HG03354 (cell line): ENCODE measurements around the gene MSH3.
"Not testable (repeated sequence)": the region's sequence is repeated elsewhere in the genome, so short reads cannot be mapped to it uniquely, and the experiment has no call there.

ENCODE experiments used
- ATAC-seq: cut with Tn5 transposase; IDR thresholded peaks from one replicate; pipeline ENCODE4 v1.9.1; 2021; ENCODE audit warnings: mild to moderate bottlenecking; ENCODE audit not compliant: unreplicated experiment, poor library complexity, severe bottlenecking

Gene MSH3

DNA sequence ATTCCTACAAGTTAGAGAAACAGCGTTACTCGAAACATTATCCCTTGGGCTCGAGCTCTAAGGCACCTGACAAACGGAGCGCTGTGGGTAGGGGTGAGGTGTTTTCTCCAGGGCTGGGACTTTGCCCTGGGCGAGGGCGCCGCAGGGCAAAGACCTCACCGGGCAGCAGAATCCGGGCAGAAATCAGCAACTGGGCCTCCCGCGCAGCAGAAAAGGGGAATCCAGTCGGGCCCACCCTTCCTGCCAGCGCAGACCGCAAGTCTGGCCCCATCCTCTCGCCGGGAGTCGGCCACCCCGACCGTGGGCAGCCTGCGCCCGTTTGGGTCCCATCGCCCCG, 430 bp upstream of the MSH3 start:
- ATAC-seq: peak; percentile 1

DNA sequence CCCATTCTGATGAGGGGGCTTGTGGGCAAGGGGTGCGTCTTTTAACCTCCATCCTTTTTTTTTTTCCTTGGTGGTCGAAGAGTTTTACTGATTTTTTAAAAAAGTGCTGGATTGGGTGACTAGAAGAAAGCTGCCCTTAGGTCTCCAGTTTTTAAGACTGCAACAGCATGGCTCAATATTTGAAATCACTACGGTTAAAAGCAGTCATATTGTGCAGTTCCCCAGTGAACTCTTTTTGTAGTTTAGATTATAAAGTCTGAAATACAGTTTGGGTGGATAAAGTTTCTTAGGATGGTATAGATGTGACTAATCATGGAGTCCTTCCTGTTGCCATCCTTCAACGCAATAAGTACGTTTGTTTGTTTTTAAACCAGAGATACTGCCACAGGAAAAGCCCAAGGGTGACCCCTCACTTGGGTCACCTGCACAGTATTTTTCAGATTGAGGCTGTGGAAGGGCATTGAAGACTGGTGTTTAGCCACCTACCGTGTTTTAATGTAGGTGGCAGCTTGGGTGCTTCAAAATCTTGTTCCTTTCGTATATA, 851 bp downstream of the MSH3 start:
- no peak for ATAC-seq

DNA sequence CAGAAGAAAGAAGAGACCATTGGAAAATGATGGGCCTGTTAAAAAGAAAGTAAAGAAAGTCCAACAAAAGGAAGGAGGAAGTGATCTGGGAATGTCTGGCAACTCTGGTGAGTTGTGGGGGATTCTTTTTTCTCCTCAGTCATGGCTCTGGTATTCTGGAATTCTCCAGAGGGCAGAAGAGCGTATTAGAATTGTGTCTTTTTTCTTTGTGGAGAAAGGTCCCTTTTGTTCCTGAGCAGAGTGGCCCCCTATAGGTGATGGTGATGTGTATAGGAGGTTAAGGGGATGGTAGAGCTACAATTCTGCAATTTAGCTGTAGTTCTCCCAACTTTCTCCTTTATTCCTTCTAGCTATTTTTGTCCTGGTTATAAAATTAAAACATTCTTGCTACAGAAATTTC, 2.0 kb downstream of the MSH3 start:
- ATAC-seq: no peak

DNA sequence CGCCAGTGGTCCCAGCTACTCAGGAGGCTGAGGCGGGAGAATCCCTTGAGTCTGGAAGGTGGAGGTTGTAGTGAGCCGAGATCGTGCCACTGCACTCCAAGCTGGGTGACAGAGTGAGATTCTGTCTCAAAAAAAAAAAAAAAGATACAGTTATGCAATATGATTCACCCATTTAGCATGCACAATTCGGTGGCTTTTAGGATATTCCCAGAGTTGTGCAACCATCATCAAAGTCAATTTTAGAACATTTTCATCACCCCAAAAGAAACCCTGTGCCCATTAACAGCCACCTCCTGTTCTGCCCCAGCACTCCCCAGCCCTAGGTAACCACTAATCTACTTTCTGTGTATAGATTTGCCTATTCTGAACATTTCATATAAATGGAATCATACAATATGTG, 4.7 kb downstream of the MSH3 start:
- no peak for ATAC-seq

DNA sequence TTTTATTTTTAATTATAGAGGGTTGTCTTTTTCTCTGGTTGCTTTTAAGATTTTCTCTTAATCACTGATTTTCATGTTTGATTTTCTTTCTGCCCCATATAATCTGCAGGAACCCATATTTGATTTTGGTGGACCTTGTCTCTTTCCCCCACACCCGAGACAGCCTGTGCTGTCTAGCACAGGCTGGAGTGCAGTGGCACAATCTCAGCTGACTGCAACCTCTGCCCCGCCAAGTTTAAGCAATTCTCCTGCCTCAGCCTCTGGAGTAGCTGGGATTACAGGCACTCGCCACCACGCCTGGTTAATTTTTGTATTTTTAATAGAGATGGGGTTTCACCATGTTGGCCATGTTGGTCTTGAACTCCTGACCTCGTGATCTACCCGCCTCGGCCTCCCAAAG, 6.2 kb downstream of the MSH3 start:
- ATAC-seq: not testable (repeated sequence)

DNA sequence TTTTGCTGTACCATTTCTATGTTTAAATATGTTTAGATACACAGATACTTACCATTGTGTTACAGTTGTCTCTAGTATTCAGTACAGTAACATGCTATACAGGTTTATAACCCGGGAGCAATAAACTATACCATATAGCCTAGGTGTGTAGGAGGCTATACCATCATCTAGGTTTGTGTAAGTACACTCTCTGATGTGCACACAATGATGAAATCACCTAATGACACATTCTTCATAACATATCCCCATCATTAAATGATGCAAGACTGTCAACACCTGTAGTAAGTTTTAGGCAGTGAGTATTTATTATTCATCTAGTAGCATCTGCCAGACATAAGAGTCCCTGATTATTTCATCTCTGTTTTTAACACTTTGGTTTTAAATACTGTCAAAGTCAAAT, 7.7 kb downstream of the MSH3 start:
- no peak for ATAC-seq

DNA sequence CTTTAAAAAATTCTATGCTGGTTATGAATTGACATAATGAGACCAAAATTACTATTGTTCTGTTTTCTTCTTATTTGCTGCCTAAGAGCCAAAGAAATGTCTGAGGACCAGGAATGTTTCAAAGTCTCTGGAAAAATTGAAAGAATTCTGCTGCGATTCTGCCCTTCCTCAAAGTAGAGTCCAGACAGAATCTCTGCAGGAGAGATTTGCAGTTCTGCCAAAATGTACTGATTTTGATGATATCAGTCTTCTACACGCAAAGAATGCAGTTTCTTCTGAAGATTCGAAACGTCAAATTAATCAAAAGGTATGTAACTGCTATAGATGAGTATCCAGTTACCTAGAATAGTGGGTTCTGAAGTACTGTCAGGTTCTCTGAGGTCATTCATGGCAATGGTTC, 10.6 kb downstream of the MSH3 start:
- no peak for ATAC-seq

DNA sequence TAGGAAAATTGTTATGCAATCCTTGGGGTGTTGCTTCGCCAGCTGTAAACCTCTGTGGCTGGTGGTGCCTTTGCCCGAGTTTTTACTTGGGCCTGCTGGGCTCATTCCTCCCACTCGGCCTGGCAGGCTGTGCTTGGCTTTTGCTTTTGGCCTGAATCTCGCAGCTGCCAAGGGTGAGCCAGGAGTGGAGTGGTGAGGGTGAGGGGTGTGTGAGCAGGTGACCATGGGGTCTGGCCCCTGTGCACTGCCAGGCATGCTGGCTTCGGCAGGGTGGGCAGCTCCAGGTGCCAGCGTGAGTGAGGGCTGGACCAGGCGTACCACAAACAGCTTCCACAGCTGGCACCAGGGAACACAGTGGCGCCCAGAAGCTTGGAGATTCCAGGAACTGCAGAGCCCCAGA, 12.9 kb downstream of the MSH3 start:
- ATAC-seq: no peak

DNA sequence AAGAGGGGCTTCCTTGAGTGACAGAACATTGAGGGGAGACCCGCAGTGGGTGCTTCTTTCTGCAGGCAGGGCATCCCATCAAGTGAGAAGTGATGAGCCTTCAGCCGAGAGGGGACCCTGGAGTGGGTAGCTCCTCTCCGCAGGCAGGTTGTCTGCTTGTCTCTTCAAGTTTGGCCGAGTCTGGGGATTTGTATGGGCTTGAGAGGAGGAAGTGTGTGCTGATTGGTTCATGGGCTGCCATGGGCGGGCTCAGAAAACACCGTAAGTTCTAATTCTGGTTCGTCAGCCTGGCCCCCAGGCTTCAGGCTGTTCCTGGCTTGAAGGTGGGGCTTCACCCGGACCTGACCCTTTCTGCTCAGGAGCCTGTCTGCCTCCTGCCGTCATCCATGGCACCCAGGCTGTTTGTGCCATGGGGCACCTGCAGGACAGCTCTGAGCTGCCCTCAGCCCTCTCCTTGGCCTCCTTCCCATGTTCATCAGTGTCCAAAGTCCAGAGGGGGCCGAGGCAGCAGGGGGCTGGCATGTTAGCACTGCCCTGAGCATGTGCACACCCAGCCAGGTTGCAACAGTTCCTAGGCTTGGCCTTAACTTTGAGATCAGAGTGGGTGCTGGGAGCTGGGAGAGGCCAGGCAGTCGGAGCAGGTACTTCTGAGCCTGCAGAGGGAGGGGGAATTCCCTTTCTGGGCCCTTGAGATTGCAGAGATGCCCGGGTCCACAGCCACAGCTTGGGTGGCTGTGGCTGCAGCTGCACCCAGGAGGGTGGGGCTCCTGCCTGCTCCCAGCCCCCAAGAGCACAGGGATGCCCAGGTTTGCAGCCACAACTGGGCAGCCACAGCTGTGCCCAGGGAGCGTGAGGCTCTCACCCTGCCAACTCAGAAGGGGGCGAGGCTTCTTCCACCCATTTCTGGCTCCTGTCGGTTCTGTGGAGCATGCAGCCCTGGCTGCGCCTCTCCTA, 13.8 kb downstream of the MSH3 start:
- ATAC-seq: peak; percentile 87

DNA sequence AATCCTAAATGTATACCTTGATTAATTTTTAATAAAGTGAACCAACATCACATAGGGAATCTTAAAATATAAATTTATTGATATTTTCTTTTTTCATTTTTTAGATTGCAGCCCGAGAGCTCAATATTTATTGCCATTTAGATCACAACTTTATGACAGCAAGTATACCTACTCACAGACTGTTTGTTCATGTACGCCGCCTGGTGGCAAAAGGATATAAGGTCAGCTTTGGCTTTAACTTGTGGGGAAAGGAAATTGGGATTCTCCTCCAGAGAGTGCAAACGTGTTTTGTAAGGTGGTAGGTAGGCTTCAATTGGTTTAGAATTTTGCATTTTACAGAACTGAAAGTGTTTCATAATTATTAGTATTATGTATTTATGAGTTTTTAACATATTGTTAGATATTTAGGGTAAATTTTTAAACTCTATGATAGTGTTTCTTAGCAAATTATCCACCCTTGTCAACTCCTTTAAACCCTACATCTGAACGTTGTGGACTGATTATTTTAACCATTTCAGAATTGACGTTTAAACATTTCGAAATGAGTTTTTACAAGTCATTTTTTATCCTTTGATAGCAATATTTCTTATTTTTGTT, 17.8 kb downstream of the MSH3 start:
- ATAC-seq: peak; percentile 52

DNA sequence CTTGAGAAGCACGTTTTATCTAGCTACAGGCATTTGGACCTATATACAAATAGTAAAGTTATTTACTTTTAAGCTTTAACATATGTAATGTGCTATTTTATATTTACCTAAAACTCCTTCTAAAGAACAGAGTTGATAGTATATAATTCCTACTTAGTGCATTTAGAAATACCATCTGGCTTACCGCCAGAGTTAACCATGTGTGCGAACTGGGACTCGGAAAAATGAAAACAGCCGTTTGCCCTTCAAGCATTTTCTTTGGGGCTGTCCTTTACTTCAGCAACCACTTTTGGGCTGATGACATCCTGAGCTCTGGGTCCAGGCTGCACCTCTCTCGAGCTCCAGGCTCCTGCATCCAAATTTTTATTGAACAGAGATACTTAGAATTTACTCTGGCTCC, 22.3 kb downstream of the MSH3 start:
- ATAC-seq: no peak

DNA sequence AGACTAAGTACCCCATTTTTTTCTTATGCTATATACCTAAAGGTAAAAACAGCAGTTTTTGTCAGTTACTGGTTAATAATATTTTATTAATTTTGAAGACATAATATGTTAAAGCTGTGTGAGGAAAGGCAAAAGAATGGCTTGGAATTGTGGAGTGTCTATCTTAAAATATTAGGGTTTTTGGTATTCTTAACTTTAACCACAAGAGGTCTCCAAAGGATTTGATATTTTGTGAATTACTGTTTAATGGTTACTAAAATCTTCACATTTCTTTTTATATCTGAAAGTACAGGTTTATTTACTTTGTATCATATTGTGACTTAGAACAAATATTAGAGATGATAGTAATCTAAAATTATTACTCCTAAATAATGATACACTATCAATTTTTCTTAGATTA, 32.3 kb downstream of the MSH3 start:
- no peak for ATAC-seq

DNA sequence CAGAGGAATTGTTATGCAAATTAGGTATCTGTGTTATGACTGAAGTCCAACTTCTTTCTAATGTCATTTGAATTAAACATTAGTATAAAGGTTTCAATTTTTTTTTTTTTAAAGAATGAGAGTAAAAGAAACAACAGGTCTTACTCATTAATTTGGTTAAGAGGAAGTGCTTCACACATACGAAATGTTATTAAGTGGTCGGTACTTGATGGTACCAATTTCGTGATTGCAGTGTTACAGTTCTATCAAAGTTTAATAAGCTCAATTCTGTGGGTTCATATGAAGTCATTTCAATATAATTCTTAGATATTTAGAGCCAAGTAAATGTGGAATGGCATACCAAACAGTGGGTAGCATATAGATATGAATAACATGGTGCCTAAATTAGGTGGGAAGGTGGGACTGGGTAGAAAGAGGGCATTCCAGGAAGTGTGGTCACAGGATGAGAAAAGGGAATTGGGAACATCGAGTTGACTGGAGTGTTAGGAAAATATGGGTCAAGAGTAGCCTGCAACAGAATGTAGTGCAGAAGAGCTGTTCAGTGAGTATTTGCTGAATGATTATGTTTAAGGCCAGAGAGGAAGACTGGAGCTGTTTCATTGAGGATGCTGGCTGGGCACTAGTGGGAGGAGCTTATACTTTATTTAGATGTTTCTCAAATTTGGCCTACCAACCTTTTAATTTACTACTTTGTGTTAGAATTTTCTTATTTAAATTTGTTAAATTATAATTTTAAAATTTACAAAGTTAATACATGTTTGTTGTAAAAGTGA, 34.4 kb downstream of the MSH3 start:
- no peak for ATAC-seq

DNA sequence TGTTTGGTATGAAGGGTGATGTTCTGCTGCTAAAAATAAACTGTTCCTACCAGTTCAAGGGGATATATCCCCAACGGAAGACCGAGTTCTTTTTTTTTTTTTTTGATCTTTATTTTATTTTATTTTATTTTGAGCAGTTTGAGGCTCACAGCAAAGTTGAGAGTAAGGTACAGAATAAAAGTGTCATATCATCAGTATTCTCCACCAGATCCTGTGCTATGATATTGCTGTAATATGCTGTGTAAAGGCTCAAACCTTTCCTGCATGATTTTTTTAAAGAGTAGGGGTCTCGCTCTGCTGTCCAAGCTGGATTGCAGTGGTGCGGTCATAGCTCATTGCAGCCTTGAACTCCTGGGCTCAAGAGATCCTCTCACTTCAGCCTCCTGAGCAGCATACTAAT, 35.2 kb downstream of the MSH3 start:
- no peak for ATAC-seq

DNA sequence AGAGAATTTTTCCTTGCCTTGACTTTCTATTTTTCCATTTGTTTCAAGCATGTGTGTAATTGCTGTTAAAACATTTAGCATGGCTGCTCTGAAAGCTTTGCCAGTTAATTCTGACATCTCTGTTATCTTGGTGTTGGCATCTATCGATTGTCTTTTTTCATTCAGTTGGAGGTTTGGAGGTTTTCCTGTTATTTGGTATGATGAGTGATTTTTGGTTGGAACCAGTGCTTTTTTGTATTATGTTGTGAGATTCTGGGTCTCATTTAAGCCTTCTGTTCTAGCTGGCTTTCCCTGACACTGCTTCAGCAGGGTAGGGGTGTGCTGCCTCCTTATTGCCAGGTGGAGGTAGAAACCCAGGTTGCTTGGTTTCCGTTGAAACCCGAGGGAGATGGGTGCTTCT, 41.2 kb downstream of the MSH3 start:
- no peak for ATAC-seq

DNA sequence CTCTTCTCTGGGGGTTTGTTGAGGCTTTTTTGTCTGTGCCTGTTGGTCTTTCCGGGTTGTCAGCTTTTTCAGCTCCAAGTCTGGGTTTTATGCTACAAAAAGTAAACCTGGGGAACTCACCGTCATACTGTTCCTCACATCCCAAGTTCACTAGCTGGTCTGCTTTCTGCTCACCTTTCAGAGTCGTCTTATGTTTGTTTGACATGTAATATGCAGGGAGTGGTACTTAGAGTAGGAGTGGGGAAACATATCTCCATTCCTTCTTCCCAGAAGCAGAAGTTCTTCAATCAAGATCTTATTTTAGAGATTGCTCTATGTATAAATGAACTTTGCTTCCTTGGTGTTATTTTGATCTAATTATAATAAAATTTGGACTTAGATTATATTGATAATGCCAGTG, 42.0 kb downstream of the MSH3 start:
- no peak for ATAC-seq

DNA sequence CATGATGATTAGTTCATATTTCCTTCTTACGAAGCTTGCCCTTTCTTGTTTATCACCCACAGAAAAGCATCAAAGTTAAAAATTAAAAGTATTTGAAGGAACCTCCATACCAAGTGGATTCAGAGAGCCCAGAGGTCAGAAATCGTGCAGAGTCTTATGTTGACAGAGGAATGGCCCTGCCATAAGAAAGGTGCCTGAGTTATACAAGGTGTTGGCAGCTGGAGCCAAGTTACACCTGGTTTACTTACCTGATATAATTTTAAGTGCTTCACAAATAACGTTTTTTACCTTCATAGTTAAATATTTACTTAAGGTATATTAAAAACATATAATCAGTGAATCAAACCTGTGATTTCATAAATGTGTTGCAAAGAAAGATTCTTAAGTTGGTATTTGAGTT, 42.6 kb downstream of the MSH3 start:
- no peak for ATAC-seq

DNA sequence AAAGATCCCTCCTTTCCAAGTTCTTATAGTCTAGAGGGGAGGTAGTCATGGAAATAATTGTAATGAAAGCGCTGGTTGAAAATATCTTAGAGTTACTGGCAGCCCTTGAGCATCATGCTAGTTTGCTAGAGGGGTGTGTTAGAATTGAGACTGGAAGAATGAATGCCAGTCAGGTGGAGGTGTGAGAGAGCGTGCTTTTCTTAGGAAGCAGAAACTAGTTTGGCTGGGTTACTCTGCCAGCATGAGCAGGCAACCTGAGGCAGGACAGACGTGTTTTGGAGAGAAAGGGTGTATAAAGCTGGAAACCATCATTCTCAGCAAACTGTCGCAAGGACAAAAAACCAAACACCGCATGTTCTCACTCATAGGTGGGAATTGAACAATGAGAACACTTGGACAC, 43.9 kb downstream of the MSH3 start:
- ATAC-seq: no peak

DNA sequence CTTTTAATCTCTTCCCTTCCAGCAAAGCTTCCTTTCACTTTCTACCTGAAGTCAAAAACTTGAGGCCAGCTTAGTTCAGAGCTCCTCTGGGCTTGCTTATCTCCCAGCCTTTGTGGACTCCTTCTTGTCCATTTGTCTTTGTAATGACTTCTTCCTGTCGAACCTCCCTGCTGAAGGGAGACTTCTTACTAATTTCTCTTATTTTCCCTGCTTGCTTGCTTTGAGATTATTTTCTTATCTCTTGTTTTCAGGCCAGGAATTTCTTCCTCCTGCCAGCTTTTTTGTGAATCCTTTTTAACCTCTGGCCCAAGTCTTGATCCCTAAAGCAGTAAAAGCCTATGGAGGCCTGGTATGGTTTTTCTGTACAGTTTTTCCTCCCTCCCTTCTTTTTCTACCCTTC, 47.1 kb downstream of the MSH3 start:
- ATAC-seq: no peak

DNA sequence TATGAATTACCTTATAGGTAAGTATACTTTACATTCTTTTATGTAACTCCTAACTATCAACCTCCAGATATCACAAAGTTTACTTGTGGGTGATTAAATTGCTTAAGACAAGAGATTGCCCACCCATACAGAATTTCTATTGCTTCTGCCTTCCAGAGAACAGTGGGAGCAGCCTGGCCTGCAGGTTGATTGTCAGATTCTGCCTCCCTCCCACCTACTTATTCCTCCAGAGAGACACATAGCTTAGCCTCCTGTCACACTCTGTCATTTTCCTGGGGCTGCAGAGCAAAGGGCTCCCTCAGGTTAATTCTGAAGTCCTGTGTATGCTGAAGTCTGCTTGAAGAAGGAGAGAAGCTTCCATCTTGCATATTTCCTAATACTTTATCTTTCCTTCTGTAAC, 48.8 kb downstream of the MSH3 start:
- ATAC-seq: no peak

DNA sequence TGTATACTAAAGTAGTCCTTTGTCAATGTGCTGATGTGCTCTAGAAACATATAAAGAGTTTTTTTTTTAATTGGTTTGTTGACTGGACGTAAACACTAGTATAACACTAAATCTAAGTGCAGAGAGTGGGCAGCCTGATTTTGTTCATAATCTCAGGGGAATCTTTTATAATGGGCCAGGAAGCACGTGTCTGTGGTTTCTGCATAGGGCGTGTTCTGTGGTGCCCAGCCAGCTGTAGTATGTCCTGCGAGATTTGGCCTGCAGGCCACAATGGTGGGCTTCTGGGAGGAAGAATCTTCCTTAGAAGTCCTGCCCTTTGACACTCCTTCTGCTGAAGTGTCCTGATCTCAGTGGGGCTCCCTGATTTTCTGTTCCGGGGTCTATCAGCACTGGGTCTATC, 49.3 kb downstream of the MSH3 start:
- ATAC-seq: no peak
